GM12874 (cell line): Measurements from ENCODE around the gene PYGO1.

Experiments
- CTCF ChIP-seq: IDR thresholded peaks from 2 replicates; pipeline ENCODE4 v1.5.1; 2011; ENCODE audit warnings: low read depth, mild to moderate bottlenecking, control low read depth, low read length, moderate library complexity; ENCODE audit not compliant: insufficient read depth

PYGO1 gene

GRCh38 chr15:55619783-55620182 is 31.6 kb upstream of the PYGO1 start:
- TF ChIP-seq CTCF: no peak

- no peak for TF ChIP-seq CTCF
Observed at GRCh38 chr15:55618387-55618786, 30.2 kb upstream of the PYGO1 start.

GRCh38 chr15:55615445-55615844 is 27.3 kb upstream of the PYGO1 start:
- TF ChIP-seq CTCF: no peak

- no peak for TF ChIP-seq CTCF
Observed at GRCh38 chr15:55613727-55614126, 25.6 kb upstream of the PYGO1 start.

- no peak for TF ChIP-seq CTCF
Observed at GRCh38 chr15:55606214-55606613, 18.1 kb upstream of the PYGO1 start.

- no peak for TF ChIP-seq CTCF
Observed at GRCh38 chr15:55601374-55601773, 13.2 kb upstream of the PYGO1 start.

GRCh38 chr15:55599439-55599838 is 11.3 kb upstream of the PYGO1 start:
- no peak for TF ChIP-seq CTCF

GRCh38 chr15:55590788-55591187 is 2.6 kb upstream of the PYGO1 start:
- TF ChIP-seq CTCF: no peak
